Lung (tissue), 12 donors: ENCODE data around the gene ACY1. TPM values are rescaled to one million over a fixed set of nuclear protein-coding genes. Genes with fewer than 3 reads are reported as not detected.
"Not testable (repeated sequence)": the region's sequence is repeated elsewhere in the genome, so short reads cannot be mapped to it uniquely, and the experiment has no call there.

Source experiments
- ATAC-seq: fragments of 200-7000 bp; cut with Tn5 transposase; one replicate; pipeline ENCODE4 v1.9.1; 2020; ENCODE audit warnings: moderate number of reproducible peaks; ENCODE audit not compliant: insufficient read depth, low FRiP score
- DNase-seq, 3 donors: peaks; one replicate each; pipeline ENCODE4 v3.0.0-alpha.2; 2013 to 2017
- H3K27ac ChIP-seq, 2 donors: one replicate each; pipeline ENCODE4 v1.5.1; 2013; ENCODE audit warnings: mild to moderate bottlenecking in 2 of 2, moderate library complexity in 2 of 2, control low read depth in 1 of 2, inconsistent platforms in 1 of 2, low read depth in 1 of 2, low read length in 1 of 2
- H3K27me3 ChIP-seq, 3 donors: one replicate each; pipeline ENCODE4 v1.5.1; 2013; ENCODE audit warnings: low read length in 2 of 3; ENCODE audit not compliant: control insufficient read depth in 3 of 3, insufficient read depth in 3 of 3
- H3K36me3 ChIP-seq, 4 donors: one replicate each; pipeline ENCODE4 v1.5.1; 2013; ENCODE audit warnings: low read length in 4 of 4, mild to moderate bottlenecking in 1 of 4, moderate library complexity in 1 of 4; ENCODE audit not compliant: control insufficient read depth in 4 of 4, insufficient read depth in 4 of 4
- H3K4me1 ChIP-seq, 5 donors: one replicate each; pipeline ENCODE4 v1.5.1; 2013; ENCODE audit warnings: low read length in 5 of 5, mild to moderate bottlenecking in 2 of 5, moderate library complexity in 1 of 5; ENCODE audit not compliant: control insufficient read depth in 5 of 5, insufficient read depth in 5 of 5
- H3K4me3 ChIP-seq: one replicate; pipeline ENCODE4 v1.5.1; 2013; ENCODE audit warnings: mild to moderate bottlenecking, control low read depth, moderate library complexity
- H3K9ac ChIP-seq, 2 donors: one replicate each; pipeline ENCODE4 v1.5.1; 2013; ENCODE audit warnings: low read length in 2 of 2, control low read depth in 1 of 2; ENCODE audit not compliant: insufficient read depth in 1 of 2
- H3K9me3 ChIP-seq, 4 donors: one replicate each; pipeline ENCODE4 v1.5.1; 2013; ENCODE audit warnings: low read length in 3 of 4, mild to moderate bottlenecking in 1 of 4, moderate library complexity in 1 of 4; ENCODE audit not compliant: control insufficient read depth in 4 of 4, insufficient read depth in 3 of 4
- CTCF ChIP-seq: IDR thresholded peaks from 2 replicates; pipeline ENCODE4 v1.5.1; 2012; ENCODE audit warnings: mild to moderate bottlenecking; ENCODE audit errors: control extremely low read depth, extremely low read depth
- WGBS, 2 donors: extraction: QIAGEN DNeasy Blood & Tissue Kit; methylation state at CpG; one replicate each; pipeline ENCODE4 v1.1.7; 2013; 5-methylcytosine and 5-hydroxymethylcytosine counted together
- polyA plus RNA-seq, 2 donors: library from polyadenylated mRNA; stranded (reverse); fragments of 200-250 nt; gene quantifications; one replicate each; pipeline ENCODE4 v1.2.1, GENCODE V29; 2013
- total RNA-seq, 2 donors: library from RNA; depleted of rRNA in 1 of 2; stranded (reverse); fragments of >200 nt in 1 of 2; gene quantifications; one replicate each; pipeline ENCODE4 v1.2.1, GENCODE V29; 2014 to 2021
- donor health status: control.
- donor health status: control.
- donor health status: Bipolar disorder and iron deficiency.
- donor health status: healthy.
- donor health status: DM: yes; HTN: yes; CAD: no.

Gene ACY1
- total and polyA plus RNA-seq, 4 donors, result 19.6 to 52.6 (median 39.0) TPM

- 85 to 93% methylated on average over 11 of the region's 11 CpGs for WGBS, 2 donors
- no peak overlapping the region for H3K4me3 ChIP-seq
- TF ChIP-seq CTCF, result no peak
These were observed 49.5 kb downstream of the ACY1 start for GRCh38 chr3:52032702-52033408.

DNA sequence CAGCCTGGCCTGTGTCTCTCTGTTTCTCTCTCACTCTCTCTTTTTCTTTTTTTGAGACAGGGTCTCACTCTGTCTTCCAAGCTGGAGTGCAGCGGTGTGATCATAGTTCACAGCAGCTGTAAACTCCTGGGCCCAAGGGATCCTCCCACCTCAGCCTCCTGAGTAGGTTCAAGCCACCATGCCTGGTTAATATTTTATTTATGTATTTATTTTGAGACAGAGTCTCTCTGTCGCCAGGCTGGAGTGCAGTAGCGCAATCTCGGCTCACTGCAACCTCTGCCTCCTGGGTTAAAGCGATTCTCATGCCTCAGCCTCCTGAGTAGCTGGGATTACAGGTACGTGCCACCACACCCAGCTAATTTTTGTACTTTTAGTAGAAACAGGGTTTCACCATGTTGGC lies 50.4 kb downstream of the ACY1 start:
- not testable (repeated sequence) for H3K4me3 ChIP-seq, ATAC-seq, DNase-seq, H3K27ac ChIP-seq, H3K27me3 ChIP-seq, H3K9me3 ChIP-seq, H3K36me3 ChIP-seq, H3K4me1 ChIP-seq, H3K9ac ChIP-seq
- WGBS, 2 donors, result 91 to 92% methylated on average over 6 of the region's 6 CpGs

More at GRCh38 chr3:52032702-52033408, 49.5 kb downstream of the ACY1 start:
- no peak overlapping the region for H3K27ac ChIP-seq
- ATAC-seq (no peak), DNase-seq (no peak)
- H3K9ac ChIP-seq, result no peak overlapping the region
- no peaks in the 10 kb centered on the region for H3K36me3 ChIP-seq
- H3K9me3 ChIP-seq, result no peaks in the 10 kb centered on the region
- no peaks in the 10 kb centered on the region for H3K27me3 ChIP-seq
- H3K4me1 ChIP-seq, result no peaks in the 10 kb centered on the region

- no peaks in the 10 kb centered on the region for H3K9me3 ChIP-seq
- no peaks in the 10 kb centered on the region for H3K27me3 ChIP-seq
- H3K9ac ChIP-seq, result no peak overlapping the region
- H3K36me3 ChIP-seq, result no peaks in the 10 kb centered on the region
- H3K27ac ChIP-seq, result no peak overlapping the region
- peaks cover 0 to 1% (median 0%) of the 10 kb centered on the region in 5 donors for H3K4me1 ChIP-seq
- ATAC-seq (no peak), DNase-seq (no peak)
- H3K4me3 ChIP-seq, result no peak overlapping the region
- 92 to 95% methylated on average over 5 of the region's 5 CpGs for WGBS, 2 donors
- no peak for TF ChIP-seq CTCF
These were observed 50.9 kb downstream of the ACY1 start for GRCh38 chr3:52034212-52034611.

- TF ChIP-seq CTCF, result no peak
- Histone ChIP-seq H3K27ac (no peak overlapping the region), H3K9ac (no peak overlapping the region), H3K4me1 (peaks cover 0 to 6% (median under 1%) of the 10 kb centered on the region in 5 donors), H3K9me3 (no peaks in the 10 kb centered on the region), H3K4me3 (no peak overlapping the region), H3K27me3 (no peaks in the 10 kb centered on the region), H3K36me3 (no peaks in the 10 kb centered on the region)
- 93 to 96% methylated on average over 3 of the region's 3 CpGs for WGBS, 2 donors
- DNase-seq, result no peak
- ATAC-seq, result no peak
These were observed 51.3 kb downstream of the ACY1 start for GRCh38 chr3:52034651-52035050.
